GM12878 (cell line): ENCODE results near the gene HNRNPDL. TPM values are rescaled to one million over a fixed set of nuclear protein-coding genes. Genes with fewer than 3 reads are reported as not detected.

Experiments
- ATAC-seq: fragments of 200-7000 bp; cut with Tn5 transposase; 3 replicates; pipeline ENCODE4 v1.9.1; 2020; ENCODE audit warnings: mild to moderate bottlenecking, moderate library complexity
- BruUV-seq: library from RNA; stranded (reverse); fragments of 400-500 nt; replicated peaks from 2 replicates; lab custom pipeline; 2021; lab: Mats Ljungman, UMichigan
- CTCF ChIA-PET: fragments of 300-600 bp; sonication (Branson Sonifier 250); formaldehyde crosslinking; extraction: SDS; loops from one replicate; lab custom pipeline; 2021; ENCODE audit warnings: inconsistent platforms; lab: Yijun Ruan, JAX
- POLR2A ChIA-PET: fragments of 350-600 bp; formaldehyde crosslinking; extraction: SDS; loops from one replicate; lab custom pipeline; 2021; ENCODE audit warnings: inconsistent platforms; lab: Charles Lee
- RAD21 ChIA-PET: fragments of 300-600 bp; sonication (Branson Sonifier 250); formaldehyde crosslinking; loops from one replicate; lab custom pipeline; 2023; ENCODE audit warnings: antibody characterized with exemption; ENCODE audit not compliant: unreplicated experiment; lab: Charles Lee
- SMC1A ChIA-PET: fragments of 300-600 bp; sonication (Branson Sonifier 250); formaldehyde crosslinking; loops from one replicate; lab custom pipeline; 2023; ENCODE audit not compliant: unreplicated experiment, uncharacterized antibody; lab: Charles Lee
- DNase-seq: peaks from one replicate; pipeline ENCODE4 v3.0.0-alpha.2; 2011; ENCODE audit warnings: low read depth, low spot score
- FAIRE-seq: peaks from 3 replicates; lab custom pipeline; 2011; peaks lifted over from hg19 to GRCh38; lab: Jason Lieb, UNC
- H2AFZ ChIP-seq: 2 replicates; pipeline ENCODE4 v1.6.0; 2011; ENCODE audit warnings: low read depth, low read length, control low read depth; ENCODE audit not compliant: control insufficient read depth
- H3K27ac ChIP-seq: 2 replicates; pipeline ENCODE4 v1.5.1; 2011; ENCODE audit warnings: control low read depth; ENCODE audit not compliant: control insufficient read depth, insufficient read depth
- H3K27me3 ChIP-seq, 2 experiments: replicated peaks in 1 of 2; 2 replicates each; pipeline versions ENCODE4 v1.6.0 to v1.6.1; 2011; ENCODE audit warnings: low read length in 1 of 2; ENCODE audit not compliant: control insufficient read depth in 2 of 2, insufficient read depth in 2 of 2
- H3K36me3 ChIP-seq, 2 experiments: 2 replicates each; pipeline ENCODE4 v1.5.1; 2011; ENCODE audit warnings: low read length in 1 of 2; ENCODE audit not compliant: control insufficient read depth in 2 of 2, insufficient read depth in 2 of 2
- H3K4me1 ChIP-seq: 2 replicates; pipeline ENCODE4 v1.6.1; 2011; ENCODE audit warnings: mild to moderate bottlenecking, low read length, moderate library complexity, mixed read lengths; ENCODE audit not compliant: control insufficient read depth, insufficient read depth
- H3K4me2 ChIP-seq: 2 replicates; pipeline ENCODE4 v1.6.0; 2011; ENCODE audit warnings: control low read depth; ENCODE audit not compliant: control insufficient read depth, insufficient read depth
- H3K4me3 ChIP-seq: fragments of 200-600 bp; sonication (generic); 2 replicates; pipeline ENCODE4 v1.5.1; 2016
- H3K79me2 ChIP-seq: 2 replicates; pipeline ENCODE4 v1.6.0; 2011; ENCODE audit warnings: low read length; ENCODE audit not compliant: control insufficient read depth, insufficient read depth
- H3K9ac ChIP-seq: 2 replicates; pipeline ENCODE4 v1.8.0; 2011; ENCODE audit warnings: low read length, control low read depth, mixed read lengths; ENCODE audit not compliant: control insufficient read depth, insufficient read depth
- H3K9me3 ChIP-seq: replicated peaks from 3 replicates; pipeline ENCODE4 v1.5.1; 2011; ENCODE audit warnings: mild to moderate bottlenecking, low read length; ENCODE audit not compliant: control insufficient read depth, insufficient read depth
- H4K20me1 ChIP-seq: 2 replicates; pipeline ENCODE4 v1.6.0; 2011; ENCODE audit not compliant: control insufficient read depth, insufficient read depth
- CREM ChIP-seq: IDR thresholded peaks from 2 replicates; pipeline ENCODE4 v1.6.1; 2014; ENCODE audit warnings: antibody characterized with exemption, low read depth
- GATAD2B ChIP-seq: fragments of 450-650 bp; conservative IDR thresholded peaks from 2 replicates; pipeline ENCODE4 v1.6.1; 2017; ENCODE audit warnings: low read depth, mild to moderate bottlenecking, moderate library complexity
- HDAC2 ChIP-seq: fragments of 200-600 bp; sonication (generic); IDR thresholded peaks from 2 replicates; pipeline ENCODE4 v1.6.1; 2017
- KLF5 ChIP-seq: fragments of 450-650 bp; IDR thresholded peaks from 2 replicates; pipeline ENCODE4 v1.6.1; 2014; ENCODE audit warnings: mild to moderate bottlenecking; ENCODE audit not compliant: partially characterized antibody
- NBN ChIP-seq: fragments of 450-650 bp; IDR thresholded peaks from 2 replicates; pipeline ENCODE4 v1.6.1; 2016
- NFIC ChIP-seq: IDR thresholded peaks from 2 replicates; pipeline ENCODE4 v1.6.1; 2012; ENCODE audit warnings: low read depth, mild to moderate bottlenecking, inconsistent platforms, low read length, moderate library complexity
- NFXL1 ChIP-seq: fragments of 450-650 bp; IDR thresholded peaks from 2 replicates; pipeline ENCODE4 v1.6.1; 2017; ENCODE audit warnings: antibody characterized with exemption, mild to moderate bottlenecking, borderline replicate concordance
- RCOR1 ChIP-seq: conservative IDR thresholded peaks from 2 replicates; pipeline ENCODE4 v1.6.1; 2012; ENCODE audit warnings: low read depth, low read length, improper control_type of control experiment
- ZNF207 ChIP-seq: fragments of 450-650 bp; IDR thresholded peaks from 2 replicates; pipeline ENCODE4 v1.6.1; 2014; ENCODE audit warnings: antibody characterized with exemption, mild to moderate bottlenecking, borderline replicate concordance
- ZNF622 ChIP-seq: fragments of 450-650 bp; IDR thresholded peaks from 2 replicates; pipeline ENCODE4 v1.6.1; 2017; ENCODE audit warnings: mild to moderate bottlenecking, inconsistent platforms
- WGBS: methylation state at CpG from one replicate; pipeline ENCODE4 v1.1.6; 2016; ENCODE audit warnings: low lambda C conversion rate; ENCODE audit not compliant: insufficient replicate concordance, insufficient coverage; ENCODE audit errors: missing lambda C conversion rate; 5-methylcytosine and 5-hydroxymethylcytosine counted together
- in situ Hi-C: fragments of 300-500 bp; cut with MboI; formaldehyde crosslinking; loops from 9 replicates; pipeline ENCODE4 v1.14.3; 2018; ENCODE audit warnings: mixed read lengths
- intact Hi-C: fragments of 100-400 bp; cut with micrococcal nuclease; formaldehyde crosslinking; loops from one replicate; pipeline ENCODE4 v1.14.2; 2022; ENCODE audit not compliant: unreplicated experiment
- polyA plus RNA-seq, 11 experiments: library from polyadenylated mRNA; depleted of rRNA in 4 of 11; unstranded in 6 of 11; stranded (reverse) in 5 of 11; fragments of >200 nt; fragmentation: Nextera tagmentation in 4 of 11; fragmentation: Illumina TruSeq in 1 of 11; extraction: Ambion mirVana in 4 of 11; extraction: Trizol in 1 of 11; gene quantifications; 1 replicate in 1 of 11; 2 replicates in 10 of 11; pipeline versions ENCODE4 v1.2.1 to v1.2.3, GENCODE V29; 2011 to 2016; ENCODE audit warnings: inconsistent platforms in 2 of 11, missing spikeins in 2 of 11, low read depth in 1 of 11
- total RNA-seq, 4 experiments: library from RNA; depleted of rRNA in 3 of 4; stranded (reverse); fragments of >200 nt in 3 of 4; fragmentation: Illumina TruSeq in 1 of 4; extraction: Trizol in 1 of 4; gene quantifications; 2 replicates each; pipeline versions ENCODE4 v1.2.1 to v1.2.3, GENCODE V29; 2013 to 2021
- TF ChIP-seq, protein P1 (sequence below): fragments of 450-650 bp; IDR thresholded peaks from 2 replicates; pipeline ENCODE4 v1.6.1; 2018; ENCODE audit warnings: borderline replicate concordance, mild to moderate bottlenecking; ENCODE audit not compliant: partially characterized antibody
- TF ChIP-seq, protein P2 (sequence below): fragments of 450-650 bp; IDR thresholded peaks from 2 replicates; pipeline ENCODE4 v1.6.1; 2017; ENCODE audit warnings: borderline replicate concordance

HNRNPDL gene
- total and polyA plus RNA-seq, 10 of the 15 experiments (the other 5 are each of a cell fraction or from before 2014, with no cell fraction given): 217 to 510 (median 345) TPM

DNA sequence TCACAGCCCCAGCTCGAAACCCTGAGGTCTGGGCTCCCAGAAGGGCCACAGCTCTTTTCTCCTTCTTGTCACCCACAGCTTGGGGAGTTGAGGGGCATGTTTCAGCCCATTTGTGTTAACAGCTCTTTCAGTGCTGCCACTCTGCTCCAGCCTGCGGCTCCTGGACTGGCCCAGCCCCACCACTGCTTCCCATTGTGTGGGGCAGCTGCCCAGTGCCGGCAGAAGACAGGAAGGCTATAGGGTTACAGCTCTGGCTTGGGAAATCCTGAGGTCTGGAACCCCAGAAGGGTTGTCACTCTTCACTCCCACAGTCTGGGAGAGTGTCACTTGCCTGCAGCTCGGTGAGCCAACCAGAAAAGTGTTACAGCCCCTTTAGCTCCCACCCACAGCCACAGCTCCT lies 49.4 kb downstream of the HNRNPDL start:
- 95% methylated on average over 4 of the region's 4 CpGs for WGBS
- ATAC-seq (no peak), DNase-seq (no peak), FAIRE-seq (no peak)
- Histone ChIP-seq H4K20me1 (no peaks in the 10 kb centered on the region), H3K79me2 (peaks cover 10% of the 10 kb centered on the region), H3K4me3 (no peak overlapping the region), H3K27me3 (no peaks in the 10 kb centered on the region), H3K9ac (no peak overlapping the region), H2AFZ (no peak overlapping the region), H3K36me3 (no peaks in the 10 kb centered on the region), H3K4me2 (no peak overlapping the region), H3K4me1 (peaks cover 6% of the 10 kb centered on the region), H3K9me3 (peaks cover 2% of the 10 kb centered on the region; the same call in 2 of the 3 replicates), H3K27ac (no peak overlapping the region)
- SMC1A ChIA-PET: no interaction called here
- intact Hi-C loops (no loop called here), in situ Hi-C loops (no loop called here)
- POLR2A ChIA-PET: interaction anchor here (1.2 kb wide), 1 partner anchor 49 kb away, joined by 7 read pairs; the partner anchor contains the start of gene HNRNPDL
- BruUV-seq: no TSS peak
- CTCF ChIA-PET: interaction anchor here (1.9 kb wide), 1 partner anchor 20 kb away, joined by 7 read pairs; no protein-coding TSS in a partner anchor
- no peak for TF ChIP-seq HDAC2
- TF ChIP-seq RCOR1: no peak
- TF ChIP-seq ZNF207: no peak
- RAD21 ChIA-PET: no interaction called here

DNA sequence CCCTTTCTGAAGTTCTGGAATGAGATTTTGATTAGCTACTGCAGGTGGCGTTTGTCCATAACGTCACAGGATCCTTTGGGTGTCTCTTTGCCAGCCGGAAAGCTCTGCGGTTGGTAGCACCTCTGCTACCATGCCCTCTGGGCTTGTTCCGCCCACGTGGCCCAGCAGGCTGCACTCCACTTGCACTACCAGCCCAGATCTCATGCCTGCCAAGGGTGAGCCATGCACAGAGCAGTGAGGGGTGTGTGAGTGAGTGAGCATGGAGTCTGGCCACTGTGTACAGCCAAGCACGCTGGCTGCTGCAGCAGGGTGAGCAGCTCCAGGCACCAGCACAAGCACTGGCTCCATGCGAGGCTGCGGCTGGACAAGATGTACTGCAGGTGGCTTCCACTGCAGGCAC lies 49.9 kb downstream of the HNRNPDL start:
- H3K79me2 ChIP-seq: peaks cover 15% of the 10 kb centered on the region
- CTCF ChIA-PET: interaction anchor here (1.9 kb wide), 1 partner anchor 20 kb away, joined by 7 read pairs; no protein-coding TSS in a partner anchor
- ATAC-seq: no peak
- TF ChIP-seq ZNF622 (no peak), NFIC (no peak), KLF5 (no peak), NBN (no peak), CREM (no peak), GATAD2B (no peak), ZNF207 (no peak), NFXL1 (no peak)
- TF ChIP-seq, protein P1, sequence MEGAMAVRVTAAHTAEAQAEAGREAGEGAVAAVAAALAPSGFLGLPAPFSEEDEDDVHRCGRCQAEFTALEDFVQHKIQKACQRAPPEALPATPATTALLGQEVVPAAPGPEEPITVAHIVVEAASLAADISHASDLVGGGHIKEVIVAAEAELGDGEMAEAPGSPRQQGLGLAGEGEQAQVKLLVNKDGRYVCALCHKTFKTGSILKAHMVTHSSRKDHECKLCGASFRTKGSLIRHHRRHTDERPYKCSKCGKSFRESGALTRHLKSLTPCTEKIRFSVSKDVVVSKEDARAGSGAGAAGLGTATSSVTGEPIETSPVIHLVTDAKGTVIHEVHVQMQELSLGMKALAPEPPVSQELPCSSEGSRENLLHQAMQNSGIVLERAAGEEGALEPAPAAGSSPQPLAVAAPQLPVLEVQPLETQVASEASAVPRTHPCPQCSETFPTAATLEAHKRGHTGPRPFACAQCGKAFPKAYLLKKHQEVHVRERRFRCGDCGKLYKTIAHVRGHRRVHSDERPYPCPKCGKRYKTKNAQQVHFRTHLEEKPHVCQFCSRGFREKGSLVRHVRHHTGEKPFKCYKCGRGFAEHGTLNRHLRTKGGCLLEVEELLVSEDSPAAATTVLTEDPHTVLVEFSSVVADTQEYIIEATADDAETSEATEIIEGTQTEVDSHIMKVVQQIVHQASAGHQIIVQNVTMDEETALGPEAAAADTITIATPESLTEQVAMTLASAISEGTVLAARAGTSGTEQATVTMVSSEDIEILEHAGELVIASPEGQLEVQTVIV: no peak
- TF ChIP-seq, protein P2, sequence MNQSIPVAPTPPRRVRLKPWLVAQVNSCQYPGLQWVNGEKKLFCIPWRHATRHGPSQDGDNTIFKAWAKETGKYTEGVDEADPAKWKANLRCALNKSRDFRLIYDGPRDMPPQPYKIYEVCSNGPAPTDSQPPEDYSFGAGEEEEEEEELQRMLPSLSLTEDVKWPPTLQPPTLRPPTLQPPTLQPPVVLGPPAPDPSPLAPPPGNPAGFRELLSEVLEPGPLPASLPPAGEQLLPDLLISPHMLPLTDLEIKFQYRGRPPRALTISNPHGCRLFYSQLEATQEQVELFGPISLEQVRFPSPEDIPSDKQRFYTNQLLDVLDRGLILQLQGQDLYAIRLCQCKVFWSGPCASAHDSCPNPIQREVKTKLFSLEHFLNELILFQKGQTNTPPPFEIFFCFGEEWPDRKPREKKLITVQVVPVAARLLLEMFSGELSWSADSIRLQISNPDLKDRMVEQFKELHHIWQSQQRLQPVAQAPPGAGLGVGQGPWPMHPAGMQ: no peak

More for the DNA sequence above, 49.9 kb downstream of the HNRNPDL start:
- Histone ChIP-seq H4K20me1 (no peaks in the 10 kb centered on the region), H2AFZ (no peak overlapping the region), H3K4me2 (no peak overlapping the region), H3K9me3 (peaks cover 2% of the 10 kb centered on the region; the same call in 2 of the 3 replicates), H3K36me3 (no peaks in the 10 kb centered on the region), H3K9ac (no peak overlapping the region), H3K4me1 (peaks cover 6% of the 10 kb centered on the region), H3K27ac (no peak overlapping the region), H3K4me3 (no peak overlapping the region), H3K27me3 (no peaks in the 10 kb centered on the region)
- no peak for FAIRE-seq
- intact Hi-C loops: no loop called here
- BruUV-seq: no TSS peak
- ChIA-PET RAD21 (no interaction called here), SMC1A (no interaction called here), POLR2A (interaction anchor here (1.2 kb wide), 1 partner anchor 49 kb away, joined by 7 read pairs; the partner anchor contains the start of gene HNRNPDL)
- in situ Hi-C loops: no loop called here
- WGBS: 94% methylated on average over 9 of the region's 9 CpGs
- no peak for DNase-seq
